Measurements from ENCODE around the gene AMZ1.

DNA sequence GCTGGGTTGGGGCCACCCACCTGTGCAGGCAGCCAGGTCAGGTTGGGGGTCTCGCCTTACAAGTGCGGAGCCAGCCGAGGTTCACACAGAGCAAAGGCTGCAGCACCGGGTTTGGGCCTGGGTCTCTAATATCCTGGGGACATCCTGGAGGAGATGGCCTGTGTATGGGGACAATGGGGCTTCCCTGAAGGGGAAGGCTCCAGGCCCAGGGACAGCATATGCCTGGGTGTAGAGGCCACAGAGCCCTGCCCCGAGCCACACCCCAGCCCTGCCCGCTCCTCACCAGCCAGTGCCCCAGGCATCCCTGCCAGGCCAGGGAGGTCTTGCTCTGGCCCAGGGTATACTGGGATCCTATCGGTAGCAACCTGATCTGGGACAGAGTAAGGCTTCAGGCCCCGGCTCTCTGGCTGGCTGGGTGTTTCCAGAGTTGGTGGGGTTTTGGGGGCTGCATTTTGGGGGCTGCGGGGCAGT lies 47.1 kb upstream of the AMZ1 start:
- TF ChIP-seq, protein P1, sequence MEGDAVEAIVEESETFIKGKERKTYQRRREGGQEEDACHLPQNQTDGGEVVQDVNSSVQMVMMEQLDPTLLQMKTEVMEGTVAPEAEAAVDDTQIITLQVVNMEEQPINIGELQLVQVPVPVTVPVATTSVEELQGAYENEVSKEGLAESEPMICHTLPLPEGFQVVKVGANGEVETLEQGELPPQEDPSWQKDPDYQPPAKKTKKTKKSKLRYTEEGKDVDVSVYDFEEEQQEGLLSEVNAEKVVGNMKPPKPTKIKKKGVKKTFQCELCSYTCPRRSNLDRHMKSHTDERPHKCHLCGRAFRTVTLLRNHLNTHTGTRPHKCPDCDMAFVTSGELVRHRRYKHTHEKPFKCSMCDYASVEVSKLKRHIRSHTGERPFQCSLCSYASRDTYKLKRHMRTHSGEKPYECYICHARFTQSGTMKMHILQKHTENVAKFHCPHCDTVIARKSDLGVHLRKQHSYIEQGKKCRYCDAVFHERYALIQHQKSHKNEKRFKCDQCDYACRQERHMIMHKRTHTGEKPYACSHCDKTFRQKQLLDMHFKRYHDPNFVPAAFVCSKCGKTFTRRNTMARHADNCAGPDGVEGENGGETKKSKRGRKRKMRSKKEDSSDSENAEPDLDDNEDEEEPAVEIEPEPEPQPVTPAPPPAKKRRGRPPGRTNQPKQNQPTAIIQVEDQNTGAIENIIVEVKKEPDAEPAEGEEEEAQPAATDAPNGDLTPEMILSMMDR (IDR thresholded peaks at IDR 0.05): no peak
- TF ChIP-seq POLR2A (IDR thresholded peaks at IDR 0.05): no peak
